SK-N-SH treated with all-trans-retinoic acid at 6 μM for 48 hours (cell line): ENCODE results near the gene OCSTAMP.

ENCODE experiments used
- ARNTL ChIP-seq: fragments of 450-650 bp; formaldehyde crosslinking; IDR thresholded peaks from 2 replicates; pipeline ENCODE4 v1.5.0; 2020; ENCODE audit warnings: low read depth, mild to moderate bottlenecking, moderate library complexity, borderline replicate concordance
- CSDC2 ChIP-seq: fragments of 250-450 bp; sonication (Bioruptor Pico); IDR thresholded peaks from 2 replicates; pipeline ENCODE4 v1.5.0; 2020; ENCODE audit warnings: mild to moderate bottlenecking, moderate library complexity
- OSR1 ChIP-seq: fragments of 250-450 bp; sonication (Bioruptor Pico); IDR thresholded peaks from 2 replicates; pipeline ENCODE4 v1.8.0; 2022; ENCODE audit warnings: moderate library complexity, mild to moderate bottlenecking, inconsistent platforms
- PPARA ChIP-seq: fragments of 250-450 bp; sonication (Bioruptor Pico); IDR thresholded peaks from 2 replicates; pipeline ENCODE4 v1.5.0; 2020; ENCODE audit warnings: mild to moderate bottlenecking, borderline replicate concordance
- RARB ChIP-seq: fragments of 250-450 bp; sonication (Bioruptor Pico); IDR thresholded peaks from 2 replicates; pipeline ENCODE4 v1.8.0; 2021; ENCODE audit warnings: mild to moderate bottlenecking, moderate library complexity
- ZFP30 ChIP-seq: fragments of 450-650 bp; formaldehyde crosslinking; IDR thresholded peaks from 2 replicates; pipeline ENCODE4 v1.5.0; 2022; ENCODE audit warnings: mild to moderate bottlenecking, moderate library complexity
- TF ChIP-seq, protein P1 (sequence below): fragments of 250-450 bp; sonication (Bioruptor Pico); IDR thresholded peaks from 2 replicates; pipeline ENCODE4 v1.8.0; 2020; ENCODE audit warnings: mild to moderate bottlenecking, moderate library complexity, borderline replicate concordance
- TF ChIP-seq, protein P2 (sequence below): fragments of 250-450 bp; sonication (Bioruptor Pico); IDR thresholded peaks from 2 replicates; pipeline ENCODE4 v1.5.1; 2020; ENCODE audit warnings: low read depth, mild to moderate bottlenecking, moderate library complexity

DNA sequence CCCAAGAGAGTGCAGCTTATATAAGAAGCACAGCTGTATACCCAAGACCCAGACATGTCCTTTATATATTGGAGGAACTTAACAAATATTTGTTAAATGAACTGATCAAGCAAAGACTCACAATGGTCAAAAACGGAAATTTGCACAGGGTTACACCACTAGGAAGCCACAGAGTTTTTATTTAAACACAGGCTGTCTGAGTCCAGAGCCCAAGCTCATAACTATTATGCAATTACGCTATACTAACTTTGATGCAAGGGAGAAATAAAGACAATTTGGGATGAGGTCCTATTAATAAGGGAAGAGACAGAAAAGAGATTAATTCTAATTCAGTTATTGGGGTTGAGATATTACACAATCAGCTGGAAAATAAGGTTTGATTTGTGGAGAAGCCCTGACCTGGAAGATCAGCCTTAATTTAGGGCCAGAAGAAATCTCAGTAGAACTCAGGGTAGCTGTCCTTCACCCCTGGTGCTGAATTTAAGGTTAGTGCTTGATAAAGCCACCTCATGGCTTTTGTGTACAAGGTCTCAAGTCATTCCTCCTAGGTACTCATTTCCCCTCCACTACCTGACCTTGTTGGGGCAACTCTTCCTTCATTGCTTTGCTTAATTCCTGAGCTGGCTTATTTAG, 26.6 kb downstream of the OCSTAMP start:
- TF ChIP-seq, protein P1, sequence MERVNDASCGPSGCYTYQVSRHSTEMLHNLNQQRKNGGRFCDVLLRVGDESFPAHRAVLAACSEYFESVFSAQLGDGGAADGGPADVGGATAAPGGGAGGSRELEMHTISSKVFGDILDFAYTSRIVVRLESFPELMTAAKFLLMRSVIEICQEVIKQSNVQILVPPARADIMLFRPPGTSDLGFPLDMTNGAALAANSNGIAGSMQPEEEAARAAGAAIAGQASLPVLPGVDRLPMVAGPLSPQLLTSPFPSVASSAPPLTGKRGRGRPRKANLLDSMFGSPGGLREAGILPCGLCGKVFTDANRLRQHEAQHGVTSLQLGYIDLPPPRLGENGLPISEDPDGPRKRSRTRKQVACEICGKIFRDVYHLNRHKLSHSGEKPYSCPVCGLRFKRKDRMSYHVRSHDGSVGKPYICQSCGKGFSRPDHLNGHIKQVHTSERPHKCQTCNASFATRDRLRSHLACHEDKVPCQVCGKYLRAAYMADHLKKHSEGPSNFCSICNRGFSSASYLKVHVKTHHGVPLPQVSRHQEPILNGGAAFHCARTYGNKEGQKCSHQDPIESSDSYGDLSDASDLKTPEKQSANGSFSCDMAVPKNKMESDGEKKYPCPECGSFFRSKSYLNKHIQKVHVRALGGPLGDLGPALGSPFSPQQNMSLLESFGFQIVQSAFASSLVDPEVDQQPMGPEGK, result no peak
- TF ChIP-seq OSR1 (CRISPR knock-in tag) (no peak), RARB (CRISPR knock-in tag) (no peak), ARNTL (CRISPR knock-in tag) (no peak), ZFP30 (CRISPR knock-in tag) (no peak), PPARA (CRISPR knock-in tag) (no peak), CSDC2 (CRISPR knock-in tag) (no peak)
- TF ChIP-seq, protein P2, sequence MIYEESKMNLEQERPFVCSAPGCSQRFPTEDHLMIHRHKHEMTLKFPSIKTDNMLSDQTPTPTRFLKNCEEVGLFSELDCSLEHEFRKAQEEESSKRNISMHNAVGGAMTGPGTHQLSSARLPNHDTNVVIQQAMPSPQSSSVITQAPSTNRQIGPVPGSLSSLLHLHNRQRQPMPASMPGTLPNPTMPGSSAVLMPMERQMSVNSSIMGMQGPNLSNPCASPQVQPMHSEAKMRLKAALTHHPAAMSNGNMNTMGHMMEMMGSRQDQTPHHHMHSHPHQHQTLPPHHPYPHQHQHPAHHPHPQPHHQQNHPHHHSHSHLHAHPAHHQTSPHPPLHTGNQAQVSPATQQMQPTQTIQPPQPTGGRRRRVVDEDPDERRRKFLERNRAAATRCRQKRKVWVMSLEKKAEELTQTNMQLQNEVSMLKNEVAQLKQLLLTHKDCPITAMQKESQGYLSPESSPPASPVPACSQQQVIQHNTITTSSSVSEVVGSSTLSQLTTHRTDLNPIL (CRISPR knock-in tag), result no peak
